Endodermal cell (in vitro differentiated cells): ENCODE results near the gene HMCN2. TPM values are rescaled to one million over a fixed set of nuclear protein-coding genes. Genes with fewer than 3 reads are reported as not detected.

ENCODE experiments used
- DNase-seq: peaks from one replicate; pipeline ENCODE4 v3.0.0-alpha.2; 2017
- H3K27ac ChIP-seq: 2 replicates; pipeline ENCODE4 v1.5.1; 2013; ENCODE audit warnings: mild to moderate bottlenecking, low read depth, low read length, moderate library complexity
- H3K27me3 ChIP-seq: 2 replicates; pipeline ENCODE4 v1.6.1; 2013; ENCODE audit warnings: mild to moderate bottlenecking, low read length, moderate library complexity; ENCODE audit not compliant: insufficient read depth, control insufficient read depth, poor library complexity, severe bottlenecking
- H3K36me3 ChIP-seq: 2 replicates; pipeline ENCODE4 v1.7.0; 2013; ENCODE audit warnings: mild to moderate bottlenecking, low read length, moderate library complexity; ENCODE audit not compliant: control insufficient read depth, insufficient read depth
- H3K4me1 ChIP-seq: one replicate; pipeline ENCODE4 v1.7.0; 2013; ENCODE audit warnings: low read length; ENCODE audit not compliant: control insufficient read depth, insufficient read depth
- H3K4me3 ChIP-seq: 2 replicates; pipeline ENCODE4 v1.5.1; 2013; ENCODE audit warnings: mild to moderate bottlenecking, low read length, moderate library complexity
- H3K9ac ChIP-seq: 2 replicates; pipeline ENCODE4 v1.6.1; 2013; ENCODE audit warnings: mild to moderate bottlenecking, low read length, moderate library complexity; ENCODE audit not compliant: poor library complexity, severe bottlenecking; ENCODE audit errors: extremely low read depth
- H3K9me3 ChIP-seq: 2 replicates; pipeline ENCODE4 v1.6.1; 2013; ENCODE audit warnings: mild to moderate bottlenecking, low read length, moderate library complexity; ENCODE audit not compliant: control insufficient read depth
- H3K27ac Mint-ChIP-seq: 2 replicates; pipeline ENCODE4 v1.8.0; 2020; ENCODE audit warnings: mixed read lengths
- H3K27me3 Mint-ChIP-seq: 2 replicates; pipeline ENCODE4 v1.8.0; 2021; ENCODE audit warnings: mild to moderate bottlenecking, mixed read lengths; ENCODE audit not compliant: insufficient read depth
- H3K36me3 Mint-ChIP-seq: 2 replicates; pipeline ENCODE4 v1.8.0; 2020; ENCODE audit warnings: low read depth, mixed read lengths
- H3K4me1 Mint-ChIP-seq: 2 replicates; pipeline ENCODE4 v1.8.0; 2020; ENCODE audit warnings: mixed read lengths
- H3K4me3 Mint-ChIP-seq: 2 replicates; pipeline ENCODE4 v1.8.0; 2020; ENCODE audit warnings: mild to moderate bottlenecking, moderate library complexity, mixed read lengths
- H3K9me3 Mint-ChIP-seq: 2 replicates; pipeline ENCODE4 v1.8.0; 2020; ENCODE audit warnings: mild to moderate bottlenecking, mixed read lengths
- WGBS, 2 experiments: methylation state at CpG; one replicate each; pipeline versions ENCODE4 v1.1.5 to v1.1.7; 2013; ENCODE audit warnings: missing lambda C conversion rate in 2 of 2, mixed read lengths in 1 of 2; ENCODE audit not compliant: insufficient coverage in 1 of 2, insufficient read length in 1 of 2; 5-methylcytosine and 5-hydroxymethylcytosine counted together
- total RNA-seq, 2 donors: library from RNA; stranded (reverse); fragmentation: NEBNext Ultra II Directional in 1 of 2; extraction: Animal tissue kit (Norgen Biotek cat#: 25700) in 1 of 2; gene quantifications; 2 replicates in 1 of 2; 3 replicates in 1 of 2; pipeline ENCODE4 v1.2.1, GENCODE V29; 2021
- TF ChIP-seq, protein P1 (sequence below): fragments of 200-600 bp; sonication (generic); conservative IDR thresholded peaks from 2 replicates; pipeline ENCODE4 v1.5.0; 2021; ENCODE audit warnings: antibody characterized with exemption, mild to moderate bottlenecking

The HMCN2 gene
- total RNA-seq, 2 donors from 2014 or later = 3.3 to 3.9 TPM

GRCh38 chr9:130437011-130437789 lies 171.6 kb downstream of the HMCN2 start:
- DNase-seq = no peak
- H3K9me3 ChIP-seq = peaks cover 16% of the 10 kb centered on the region
- H3K27me3 ChIP-seq = peaks cover 24% of the 10 kb centered on the region
- Mint-ChIP-seq H3K27ac (no peak overlapping the region), H3K4me1 (no peaks in the 10 kb centered on the region), H3K36me3 (no peaks in the 10 kb centered on the region), H3K27me3 (peaks cover 39% of the 10 kb centered on the region), H3K9me3 (peaks cover 21% of the 10 kb centered on the region), H3K4me3 (no peak overlapping the region)
- no peak overlapping the region for H3K27ac ChIP-seq
- H3K9ac ChIP-seq = no peak overlapping the region
- no peaks in the 10 kb centered on the region for H3K36me3 ChIP-seq
- no peaks in the 10 kb centered on the region for H3K4me1 ChIP-seq
- no peak overlapping the region for H3K4me3 ChIP-seq
- TF ChIP-seq, protein P1, sequence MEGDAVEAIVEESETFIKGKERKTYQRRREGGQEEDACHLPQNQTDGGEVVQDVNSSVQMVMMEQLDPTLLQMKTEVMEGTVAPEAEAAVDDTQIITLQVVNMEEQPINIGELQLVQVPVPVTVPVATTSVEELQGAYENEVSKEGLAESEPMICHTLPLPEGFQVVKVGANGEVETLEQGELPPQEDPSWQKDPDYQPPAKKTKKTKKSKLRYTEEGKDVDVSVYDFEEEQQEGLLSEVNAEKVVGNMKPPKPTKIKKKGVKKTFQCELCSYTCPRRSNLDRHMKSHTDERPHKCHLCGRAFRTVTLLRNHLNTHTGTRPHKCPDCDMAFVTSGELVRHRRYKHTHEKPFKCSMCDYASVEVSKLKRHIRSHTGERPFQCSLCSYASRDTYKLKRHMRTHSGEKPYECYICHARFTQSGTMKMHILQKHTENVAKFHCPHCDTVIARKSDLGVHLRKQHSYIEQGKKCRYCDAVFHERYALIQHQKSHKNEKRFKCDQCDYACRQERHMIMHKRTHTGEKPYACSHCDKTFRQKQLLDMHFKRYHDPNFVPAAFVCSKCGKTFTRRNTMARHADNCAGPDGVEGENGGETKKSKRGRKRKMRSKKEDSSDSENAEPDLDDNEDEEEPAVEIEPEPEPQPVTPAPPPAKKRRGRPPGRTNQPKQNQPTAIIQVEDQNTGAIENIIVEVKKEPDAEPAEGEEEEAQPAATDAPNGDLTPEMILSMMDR = no peak
- 87 to 88% methylated on average over 11 to 15 of the region's 15 CpGs for WGBS, 2 experiments

- no peak overlapping the region for H3K27ac ChIP-seq
- no peaks in the 10 kb centered on the region for H3K36me3 ChIP-seq
- no peak overlapping the region for H3K4me3 ChIP-seq
- Mint-ChIP-seq H3K4me3 (no peak overlapping the region), H3K9me3 (peaks cover 21% of the 10 kb centered on the region), H3K4me1 (no peaks in the 10 kb centered on the region), H3K27ac (no peak overlapping the region), H3K36me3 (no peaks in the 10 kb centered on the region), H3K27me3 (peaks cover 32% of the 10 kb centered on the region)
- peaks cover 15% of the 10 kb centered on the region for H3K27me3 ChIP-seq
- H3K9ac ChIP-seq = no peak overlapping the region
- no peak for DNase-seq
- H3K9me3 ChIP-seq = peaks cover 16% of the 10 kb centered on the region
- H3K4me1 ChIP-seq = no peaks in the 10 kb centered on the region
- TF ChIP-seq, protein P1 = no peak
- 78 to 91% methylated on average over 3 to 6 of the region's 6 CpGs for WGBS, 2 experiments
These were observed 172.9 kb downstream of the HMCN2 start for GRCh38 chr9:130438382-130438981.

GRCh38 chr9:130441031-130441430 lies 175.5 kb downstream of the HMCN2 start:
- TF ChIP-seq, protein P1 = no peak
- H3K9me3 Mint-ChIP-seq = peaks cover 21% of the 10 kb centered on the region
- WGBS, 2 experiments = 100% methylated on average over 1 of the region's 1 CpG; no CpG with 5 or more reads in 1 of the 2 experiments

More at GRCh38 chr9:130441031-130441430, 175.5 kb downstream of the HMCN2 start:
- peaks cover 21% of the 10 kb centered on the region for H3K27me3 Mint-ChIP-seq
- peaks cover 5% of the 10 kb centered on the region for H3K4me1 Mint-ChIP-seq
- H3K36me3 ChIP-seq = no peaks in the 10 kb centered on the region
- H3K27me3 ChIP-seq = peaks cover 21% of the 10 kb centered on the region
- H3K9me3 ChIP-seq = peaks cover 16% of the 10 kb centered on the region
- no peak overlapping the region for H3K27ac Mint-ChIP-seq
- peak overlapping the region; percentile 53 for H3K4me3 ChIP-seq
- no peaks in the 10 kb centered on the region for H3K36me3 Mint-ChIP-seq
- no peak overlapping the region for H3K27ac ChIP-seq
- H3K9ac ChIP-seq = no peak overlapping the region
- no peak overlapping the region for H3K4me3 Mint-ChIP-seq
- DNase-seq = no peak
- H3K4me1 ChIP-seq = peaks cover 8% of the 10 kb centered on the region
